Measurements from ENCODE around the gene AOC1. TPM values are rescaled to one million over a fixed set of nuclear protein-coding genes. Genes with fewer than 3 reads are reported as not detected.

The AOC1 gene
- total and polyA plus RNA-seq, 7 donors, result 1.4 to 155 (median 47.3) TPM; not detected in 3

DNA sequence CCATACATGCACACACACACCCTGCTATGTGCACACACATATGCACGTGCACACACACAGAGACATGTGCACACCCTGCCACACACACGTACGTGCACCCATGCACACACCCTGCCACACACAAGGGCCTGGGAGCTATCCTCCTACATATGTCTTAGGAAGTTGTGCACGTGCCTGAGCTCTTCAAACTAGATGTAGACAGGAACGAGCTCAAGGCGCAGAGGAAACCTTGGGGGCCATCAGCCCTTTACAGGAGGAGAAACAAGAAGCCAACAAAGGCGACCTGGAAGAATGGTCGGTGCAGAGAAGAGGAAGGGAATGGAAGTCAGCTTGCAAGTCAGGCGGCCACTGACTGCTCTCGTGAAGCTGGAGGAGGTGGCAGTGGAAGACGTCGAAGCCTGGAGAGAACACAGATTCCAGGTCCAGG, 58.7 kb downstream of the AOC1 start:
- Histone ChIP-seq H3K9me3 (no peaks in the 10 kb centered on the region), H3K27ac (no peak overlapping the region), H3K4me1 (no peaks in the 10 kb centered on the region), H3K27me3 (no peaks in the 10 kb centered on the region), H3K4me3 (no peak overlapping the region), H3K36me3 (no peaks in the 10 kb centered on the region)
- intact Hi-C loops (cut with DNase I), result no loop called here
- DNase-seq, result no peak
- 53 to 61% methylated on average over 12 of the region's 12 CpGs for WGBS, 2 donors
- TF ChIP-seq CTCF (IDR thresholded peaks at IDR 0.05) (no peak), EP300 (IDR thresholded peaks at IDR 0.05) (no peak), POLR2A (IDR thresholded peaks at IDR 0.05) (no peak)

Other genes with a start within 250 kb of the AOC1 start
- gene GIMAP6, start 220.1 kb upstream of the AOC1 start, total RNA-seq, result 10 to 100 TPM; 11.9 to 23.5 (median 17.2) TPM
- 10 to 100 TPM in 2 of 3 donors, 1 to 10 TPM in 1; 5.8 to 25.0 (median 10.2) TPM for gene GIMAP6, start 220.1 kb upstream of the AOC1 start, polyA plus RNA-seq
- 10 to 100 TPM in 2 of 4 donors, 1 to 10 TPM in 2; 9.2 to 16.4 (median 9.9) TPM for gene GIMAP2, start 166.8 kb upstream of the AOC1 start, total RNA-seq
- gene GIMAP2, start 166.8 kb upstream of the AOC1 start, polyA plus RNA-seq, result 10 to 100 TPM in 1 of 3 donors, 1 to 10 TPM in 2; 5.1 to 24.9 (median 6.6) TPM
- gene GIMAP1, start 135.9 kb upstream of the AOC1 start, total RNA-seq, result 1 to 10 TPM; 3.7 to 6.4 (median 5.1) TPM
- gene GIMAP1, start 135.9 kb upstream of the AOC1 start, polyA plus RNA-seq, result 10 to 100 TPM in 1 of 3 donors, 1 to 10 TPM in 2; 1.6 to 10.3 (median 1.8) TPM
- 10 to 100 TPM; 17.2 to 30.7 (median 18.5) TPM for gene GIMAP5, start 115.1 kb upstream of the AOC1 start, total RNA-seq
- 10 to 100 TPM in 1 of 3 donors, 1 to 10 TPM in 2; 7.9 to 39.4 (median 9.6) TPM for gene GIMAP5, start 115.1 kb upstream of the AOC1 start, polyA plus RNA-seq
- gene TMEM176B, start 52.2 kb upstream of the AOC1 start, total RNA-seq, result 10 to 100 TPM; 47.4 to 52.3 (median 48.3) TPM
- 100 to 1,000 TPM; 144 to 246 (median 151) TPM for gene TMEM176B, start 52.2 kb upstream of the AOC1 start, polyA plus RNA-seq
- gene TMEM176A, start 51.7 kb upstream of the AOC1 start, total RNA-seq, result 10 to 100 TPM; 19.9 to 28.1 (median 24.1) TPM
- 100 to 1,000 TPM; 126 to 150 (median 127) TPM for gene TMEM176A, start 51.7 kb upstream of the AOC1 start, polyA plus RNA-seq
- gene KCNH2, start 125.8 kb downstream of the AOC1 start, total RNA-seq, result 100 to 1,000 TPM in 1 of 4 donors, 10 to 100 TPM in 3; 40.6 to 107 (median 85.2) TPM
- 1 to 10 TPM in 2 of 3 donors, under 1 TPM in 1; 0.46 to 7.3 (median 1.2) TPM for gene KCNH2, start 125.8 kb downstream of the AOC1 start, polyA plus RNA-seq
- 1 to 10 TPM; 1.3 to 7.2 (median 2.9) TPM for gene NOS3, start 138.5 kb downstream of the AOC1 start, total RNA-seq
- gene NOS3, start 138.5 kb downstream of the AOC1 start, polyA plus RNA-seq, result 1 to 10 TPM in 2 of 3 donors, under 1 TPM in 1; 0.23 to 6.1 (median 1.2) TPM
- not detected for gene ATG9B, start 172.0 kb downstream of the AOC1 start, total RNA-seq
- gene ATG9B, start 172.0 kb downstream of the AOC1 start, polyA plus RNA-seq, result 1 to 10 TPM in 2 of 3 donors, not detected in 1; 1.2 to 1.6 TPM
- 10 to 100 TPM in 3 of 4 donors, 1 to 10 TPM in 1; 9.7 to 20.8 (median 19.5) TPM for gene ABCB8, start 175.9 kb downstream of the AOC1 start, total RNA-seq
- 10 to 100 TPM in 1 of 3 donors, 1 to 10 TPM in 2; 3.0 to 32.8 (median 5.3) TPM for gene ABCB8, start 175.9 kb downstream of the AOC1 start, polyA plus RNA-seq
- 1 to 10 TPM; 1.8 to 8.6 (median 4.5) TPM for gene ASIC3, start 196.0 kb downstream of the AOC1 start, total RNA-seq
- 1 to 10 TPM in 2 of 3 donors, under 1 TPM in 1; 0.46 to 3.1 (median 3.0) TPM for gene ASIC3, start 196.0 kb downstream of the AOC1 start, polyA plus RNA-seq
- 1 to 10 TPM; 6.9 to 8.3 (median 7.7) TPM for gene CDK5, start 205.4 kb downstream of the AOC1 start, total RNA-seq
- 10 to 100 TPM in 1 of 3 donors, 1 to 10 TPM in 2; 6.0 to 10.6 (median 9.8) TPM for gene CDK5, start 205.4 kb downstream of the AOC1 start, polyA plus RNA-seq
- gene SLC4A2, start 207.1 kb downstream of the AOC1 start, total RNA-seq, result 100 to 1,000 TPM in 1 of 4 donors, 10 to 100 TPM in 3; 56.9 to 124 (median 91.7) TPM
- gene SLC4A2, start 207.1 kb downstream of the AOC1 start, polyA plus RNA-seq, result 100 to 1,000 TPM in 1 of 3 donors, 10 to 100 TPM in 2; 12.3 to 114 (median 23.4) TPM
- 10 to 100 TPM; 61.5 to 80.0 (median 69.9) TPM for gene FASTK, start 228.3 kb downstream of the AOC1 start, total RNA-seq
- 100 to 1,000 TPM in 1 of 3 donors, 10 to 100 TPM in 2; 61.3 to 124 (median 65.0) TPM for gene FASTK, start 228.3 kb downstream of the AOC1 start, polyA plus RNA-seq
- 10 to 100 TPM; 33.4 to 48.9 (median 41.9) TPM for gene TMUB1, start 231.0 kb downstream of the AOC1 start, total RNA-seq
- gene TMUB1, start 231.0 kb downstream of the AOC1 start, polyA plus RNA-seq, result 10 to 100 TPM; 45.0 to 74.6 (median 47.4) TPM
- 10 to 100 TPM; 34.2 to 89.7 (median 40.9) TPM for gene AGAP3, start 234.0 kb downstream of the AOC1 start, total RNA-seq
- gene AGAP3, start 234.0 kb downstream of the AOC1 start, polyA plus RNA-seq, result 10 to 100 TPM; 27.7 to 42.3 (median 33.6) TPM